HepG2 (cell line): ENCODE measurements around the gene CIAO2B. TPM values are rescaled to one million over a fixed set of nuclear protein-coding genes. Genes with fewer than 3 reads are reported as not detected.

Experiments
- ATAC-seq: fragments of 200-7000 bp; cut with Tn5 transposase; 3 replicates; pipeline ENCODE4 v1.9.1; 2020; ENCODE audit warnings: mild to moderate bottlenecking, moderate library complexity
- BruUV-seq: library from RNA; stranded (reverse); fragments of 400-500 nt; replicated peaks from 2 replicates; lab custom pipeline; 2021; lab: Mats Ljungman, UMichigan
- CTCF ChIA-PET: fragments of 300-600 bp; formaldehyde crosslinking; extraction: SDS; loops from one replicate; lab custom pipeline; 2021; ENCODE audit warnings: low total read pairs, inconsistent platforms, low intra/inter-chr PET ratio; lab: Yijun Ruan, JAX
- POLR2A ChIA-PET: fragments of 350-600 bp; sonication (Branson Sonifier 250); formaldehyde crosslinking; loops from one replicate; lab custom pipeline; 2020; ENCODE audit warnings: antibody characterized with exemption, inconsistent platforms; lab: Yijun Ruan, JAX
- DNase-seq: peaks from one replicate; pipeline ENCODE4 v3.0.0-alpha.2; 2015; ENCODE audit warnings: low spot score
- FAIRE-seq: peaks from 3 replicates; lab custom pipeline; 2011; peaks lifted over from hg19 to GRCh38; lab: Jason Lieb, UNC
- H2AFZ ChIP-seq: one replicate; pipeline ENCODE4 v1.6.1; 2011; ENCODE audit warnings: low read length, inconsistent platforms
- H3K27ac ChIP-seq: fragments of 300-600 bp; 3 replicates; pipeline ENCODE4 v1.8.0; 2011; ENCODE audit warnings: mixed run types, mild to moderate bottlenecking, mixed read lengths, low read length, inconsistent platforms; ENCODE audit not compliant: insufficient read depth; ENCODE audit errors: extremely low read length
- H3K27me3 ChIP-seq, 2 experiments: fragments of 200-600 bp in 1 of 2; 2 replicates in 1 of 2; 3 replicates in 1 of 2; pipeline versions ENCODE4 v1.6.0 to v1.8.0; 2011; ENCODE audit warnings: low read length in 2 of 2, mild to moderate bottlenecking in 2 of 2, moderate library complexity in 2 of 2, inconsistent platforms in 1 of 2; ENCODE audit not compliant: insufficient read depth in 2 of 2, control insufficient read depth in 1 of 2
- H3K36me3 ChIP-seq, 2 experiments: fragments of 200-600 bp in 1 of 2; replicated peaks in 1 of 2; 2 replicates in 1 of 2; 3 replicates in 1 of 2; pipeline versions ENCODE4 v1.5.1 to v1.8.0; 2011; ENCODE audit warnings: low read length in 2 of 2, inconsistent platforms in 1 of 2; ENCODE audit not compliant: insufficient read depth in 2 of 2, control insufficient read depth in 1 of 2
- H3K4me1 ChIP-seq: 2 replicates; pipeline ENCODE4 v1.5.1; 2012; ENCODE audit warnings: low read length, inconsistent platforms; ENCODE audit not compliant: insufficient read depth
- H3K4me2 ChIP-seq: 2 replicates; pipeline ENCODE4 v1.6.0; 2011; ENCODE audit warnings: low read depth, low read length, inconsistent platforms
- H3K4me3 ChIP-seq, 3 experiments: fragments of 200-600 bp in 1 of 3; sonication (generic), shearing (Covaris generic) in 1 of 3; replicated peaks in 1 of 3; 2 replicates each; pipeline ENCODE4 v1.5.1; 2011 to 2016; ENCODE audit warnings: low read length in 3 of 3, inconsistent platforms in 2 of 3, low read depth in 2 of 3, mild to moderate bottlenecking in 2 of 3, control low read depth in 1 of 3, mixed read lengths in 1 of 3; ENCODE audit not compliant: insufficient read depth in 1 of 3
- H3K79me2 ChIP-seq: one replicate; pipeline ENCODE4 v1.6.1; 2011; ENCODE audit warnings: low read length, inconsistent platforms; ENCODE audit not compliant: insufficient read depth
- H3K9ac ChIP-seq: 2 replicates; pipeline ENCODE4 v1.6.0; 2011; ENCODE audit warnings: mild to moderate bottlenecking, low read depth, low read length, inconsistent platforms; ENCODE audit not compliant: insufficient read depth
- H3K9me3 ChIP-seq: 2 replicates; pipeline ENCODE4 v1.5.1; 2012; ENCODE audit warnings: mild to moderate bottlenecking, low read length
- H4K20me1 ChIP-seq: 2 replicates; pipeline ENCODE4 v1.6.0; 2011; ENCODE audit warnings: inconsistent platforms, mild to moderate bottlenecking, low read length, moderate library complexity; ENCODE audit not compliant: insufficient read depth
- BORCS8-MEF2B ChIP-seq: sonication (generic); formaldehyde crosslinking; IDR thresholded peaks from 2 replicates; pipeline ENCODE4 v1.8.0; 2022; ENCODE audit warnings: mild to moderate bottlenecking, missing genetic modification reagents
- FOXC1 ChIP-seq: sonication (generic); formaldehyde crosslinking; IDR thresholded peaks from 2 replicates; pipeline ENCODE4 v1.8.0; 2022; ENCODE audit warnings: mild to moderate bottlenecking, missing genetic modification reagents, borderline replicate concordance
- GABPA ChIP-seq, 2 experiments: IDR thresholded peaks; 2 replicates each; pipeline ENCODE4 v1.6.1; 2011 to 2016; ENCODE audit warnings: low read depth in 2 of 2, low read length in 1 of 2, missing biosample characterization in 1 of 2, missing genetic modification characterization in 1 of 2
- HNRNPL ChIP-seq: fragments of 200-400 bp; formaldehyde crosslinking; IDR thresholded peaks from 2 replicates; pipeline ENCODE4 v1.6.1; 2017; ENCODE audit warnings: mild to moderate bottlenecking, low read depth, low read length
- SALL2 ChIP-seq: sonication (generic); formaldehyde crosslinking; IDR thresholded peaks from 2 replicates; pipeline ENCODE4 v1.8.1; 2023; ENCODE audit warnings: mild to moderate bottlenecking, missing genetic modification reagents, inconsistent platforms
- ZNF879 ChIP-seq: sonication (generic); formaldehyde crosslinking; IDR thresholded peaks from 2 replicates; pipeline ENCODE4 v1.8.1; 2023; ENCODE audit warnings: missing genetic modification reagents
- WGBS: methylation state at CpG from one replicate; pipeline ENCODE4 v1.1.6; 2017; ENCODE audit warnings: low lambda C conversion rate; 5-methylcytosine and 5-hydroxymethylcytosine counted together
- in situ Hi-C: cut with HindIII; loops from 2 replicates; pipeline ENCODE4 v1.10.0; 2017; ENCODE audit warnings: low pct_unique_long_range_greater_than_20kb; ENCODE audit not compliant: extremely low pct_ligation_motif_present
- intact Hi-C: fragments of 100-400 bp; cut with micrococcal nuclease; formaldehyde crosslinking; loops from one replicate; pipeline ENCODE4 v1.10.0; 2022; ENCODE audit not compliant: unreplicated experiment
- polyA plus RNA-seq, 8 experiments: library from polyadenylated mRNA; depleted of rRNA in 3 of 8; stranded (reverse) in 7 of 8; unstranded in 1 of 8; fragments of >200 nt; fragmentation: Illumina TruSeq in 4 of 8; extraction: Trizol in 4 of 8; gene quantifications; 2 replicates each; pipeline versions ENCODE4 v1.2.1 to v1.2.3, GENCODE V29; 2011 to 2016; ENCODE audit warnings: low read depth in 4 of 8, missing spikeins in 1 of 8, mixed read lengths in 1 of 8; ENCODE audit not compliant: insufficient read depth in 1 of 8
- total RNA-seq, 5 experiments: library from RNA; depleted of rRNA; stranded (reverse); fragments of >200 nt; fragmentation: Illumina TruSeq; extraction: Trizol; gene quantifications; 2 replicates each; pipeline ENCODE4 v1.2.3, GENCODE V29; 2016; ENCODE audit warnings: low read depth in 1 of 5
- TF ChIP-seq, protein P1 (sequence below): sonication (generic); formaldehyde crosslinking; IDR thresholded peaks from 2 replicates; pipeline ENCODE4 v1.9.0; 2021; ENCODE audit warnings: mild to moderate bottlenecking, missing genetic modification reagents
- TF ChIP-seq, protein P2 (sequence below): sonication (generic); formaldehyde crosslinking; IDR thresholded peaks from 2 replicates; pipeline ENCODE4 v1.9.0; 2021; ENCODE audit warnings: missing genetic modification reagents, borderline replicate concordance
- TF ChIP-seq, protein P3 (sequence below): sonication (generic); formaldehyde crosslinking; IDR thresholded peaks from 2 replicates; pipeline ENCODE4 v1.8.1; 2023; ENCODE audit warnings: mild to moderate bottlenecking, missing genetic modification reagents

Gene CIAO2B
- total and polyA plus RNA-seq, 2 of the 13 experiments (the other 11 are each of a cell fraction or from before 2014, with no cell fraction given) = 157 to 293 TPM

DNA sequence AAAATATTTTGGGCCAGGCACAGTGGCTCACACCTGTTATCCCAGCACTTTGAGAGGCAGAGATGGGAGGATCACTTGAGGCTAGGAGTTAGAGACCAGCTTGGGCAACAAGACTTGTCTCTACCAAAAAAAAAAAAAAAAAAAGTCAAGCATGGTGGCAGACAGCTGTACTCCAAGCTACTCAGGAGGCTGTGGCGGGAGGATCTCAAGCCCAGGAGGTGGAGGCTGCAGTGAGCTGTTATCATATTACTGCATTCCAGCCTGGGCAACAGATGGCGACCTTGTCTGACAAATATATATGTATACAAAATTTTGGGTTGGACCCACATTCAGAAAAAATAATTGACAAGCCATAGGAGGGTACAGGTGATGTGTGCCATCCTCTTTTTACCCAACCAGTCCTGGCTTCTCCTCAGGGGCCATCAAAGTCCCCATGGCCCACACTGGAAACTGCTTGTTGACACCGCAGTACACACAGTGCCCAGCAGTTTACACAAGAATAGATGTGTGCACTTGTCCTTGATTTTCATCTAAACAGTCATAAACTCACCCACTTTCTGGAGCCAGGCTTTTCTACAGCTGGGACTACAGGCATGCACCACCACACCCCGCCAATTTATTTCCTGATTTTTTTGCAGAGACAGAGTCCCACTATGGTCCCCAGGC lies 2.8 kb upstream of the CIAO2B start (continued):
- TF ChIP-seq, protein P1, sequence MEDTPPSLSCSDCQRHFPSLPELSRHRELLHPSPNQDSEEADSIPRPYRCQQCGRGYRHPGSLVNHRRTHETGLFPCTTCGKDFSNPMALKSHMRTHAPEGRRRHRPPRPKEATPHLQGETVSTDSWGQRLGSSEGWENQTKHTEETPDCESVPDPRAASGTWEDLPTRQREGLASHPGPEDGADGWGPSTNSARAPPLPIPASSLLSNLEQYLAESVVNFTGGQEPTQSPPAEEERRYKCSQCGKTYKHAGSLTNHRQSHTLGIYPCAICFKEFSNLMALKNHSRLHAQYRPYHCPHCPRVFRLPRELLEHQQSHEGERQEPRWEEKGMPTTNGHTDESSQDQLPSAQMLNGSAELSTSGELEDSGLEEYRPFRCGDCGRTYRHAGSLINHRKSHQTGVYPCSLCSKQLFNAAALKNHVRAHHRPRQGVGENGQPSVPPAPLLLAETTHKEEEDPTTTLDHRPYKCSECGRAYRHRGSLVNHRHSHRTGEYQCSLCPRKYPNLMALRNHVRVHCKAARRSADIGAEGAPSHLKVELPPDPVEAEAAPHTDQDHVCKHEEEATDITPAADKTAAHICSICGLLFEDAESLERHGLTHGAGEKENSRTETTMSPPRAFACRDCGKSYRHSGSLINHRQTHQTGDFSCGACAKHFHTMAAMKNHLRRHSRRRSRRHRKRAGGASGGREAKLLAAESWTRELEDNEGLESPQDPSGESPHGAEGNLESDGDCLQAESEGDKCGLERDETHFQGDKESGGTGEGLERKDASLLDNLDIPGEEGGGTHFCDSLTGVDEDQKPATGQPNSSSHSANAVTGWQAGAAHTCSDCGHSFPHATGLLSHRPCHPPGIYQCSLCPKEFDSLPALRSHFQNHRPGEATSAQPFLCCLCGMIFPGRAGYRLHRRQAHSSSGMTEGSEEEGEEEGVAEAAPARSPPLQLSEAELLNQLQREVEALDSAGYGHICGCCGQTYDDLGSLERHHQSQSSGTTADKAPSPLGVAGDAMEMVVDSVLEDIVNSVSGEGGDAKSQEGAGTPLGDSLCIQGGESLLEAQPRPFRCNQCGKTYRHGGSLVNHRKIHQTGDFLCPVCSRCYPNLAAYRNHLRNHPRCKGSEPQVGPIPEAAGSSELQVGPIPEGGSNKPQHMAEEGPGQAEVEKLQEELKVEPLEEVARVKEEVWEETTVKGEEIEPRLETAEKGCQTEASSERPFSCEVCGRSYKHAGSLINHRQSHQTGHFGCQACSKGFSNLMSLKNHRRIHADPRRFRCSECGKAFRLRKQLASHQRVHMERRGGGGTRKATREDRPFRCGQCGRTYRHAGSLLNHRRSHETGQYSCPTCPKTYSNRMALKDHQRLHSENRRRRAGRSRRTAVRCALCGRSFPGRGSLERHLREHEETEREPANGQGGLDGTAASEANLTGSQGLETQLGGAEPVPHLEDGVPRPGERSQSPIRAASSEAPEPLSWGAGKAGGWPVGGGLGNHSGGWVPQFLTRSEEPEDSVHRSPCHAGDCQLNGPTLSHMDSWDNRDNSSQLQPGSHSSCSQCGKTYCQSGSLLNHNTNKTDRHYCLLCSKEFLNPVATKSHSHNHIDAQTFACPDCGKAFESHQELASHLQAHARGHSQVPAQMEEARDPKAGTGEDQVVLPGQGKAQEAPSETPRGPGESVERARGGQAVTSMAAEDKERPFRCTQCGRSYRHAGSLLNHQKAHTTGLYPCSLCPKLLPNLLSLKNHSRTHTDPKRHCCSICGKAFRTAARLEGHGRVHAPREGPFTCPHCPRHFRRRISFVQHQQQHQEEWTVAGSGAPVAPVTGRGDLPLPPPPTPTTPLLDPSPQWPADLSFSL (CRISPR knock-in tag) = no peak
- no peak for TF ChIP-seq ZNF879 (CRISPR knock-in tag)
- TF ChIP-seq SALL2 (CRISPR knock-in tag) = no peak

DNA sequence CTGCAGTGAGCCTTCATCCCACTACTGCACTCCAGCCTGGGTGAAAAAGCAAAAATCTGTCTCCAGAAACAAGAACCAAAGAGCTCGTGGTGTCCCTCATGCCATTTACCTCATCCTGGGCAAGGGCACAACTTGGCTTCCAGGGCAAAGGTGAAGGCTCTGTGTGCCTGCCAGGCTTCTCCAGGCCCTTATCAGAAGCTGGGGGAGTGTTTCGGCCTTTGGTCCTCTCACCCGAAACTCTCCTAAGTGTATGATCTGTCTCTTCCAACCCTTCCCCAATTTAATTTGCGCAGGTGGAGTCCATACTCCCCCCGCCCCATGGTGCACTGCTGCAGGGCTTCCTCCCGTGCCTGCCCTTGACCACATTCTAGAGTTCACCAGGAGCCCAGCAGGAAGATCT lies 2.3 kb upstream of the CIAO2B start:
- H3K79me2 ChIP-seq = peaks cover 33% of the 10 kb centered on the region
- intact Hi-C loops = no loop called here
- DNase-seq = no peak
- 69% methylated on average over 5 of the region's 6 CpGs for WGBS
- H3K27ac ChIP-seq = peak overlapping the region; percentile 81
- peaks cover 24 to 40% of the 10 kb centered on the region in 2 experiments for H3K36me3 ChIP-seq
- peak overlapping the region; percentile 89 for H3K4me2 ChIP-seq
- peak overlapping the region; percentile 81 to 89 (median 88) for H3K4me3 ChIP-seq
- no peaks in the 10 kb centered on the region; the same call in 1 of the 2 replicates for H4K20me1 ChIP-seq
- no peaks in the 10 kb centered on the region; a peak in 1 of 5 replicates for H3K27me3 ChIP-seq
- ChIA-PET POLR2A (interaction anchor here (0.9 to 1.7 kb wide), 4 partner anchors 31 to 384 kb away, joined by 3 to 9 read pairs (median 4); partner anchors contain the start of genes CKLF and PDP2), CTCF (no interaction called here)
- no peaks in the 10 kb centered on the region for H3K9me3 ChIP-seq
- in situ Hi-C loops = loop anchor here (5.0 kb wide), 1 partner anchor 34 kb away; no protein-coding TSS in a partner anchor
- FAIRE-seq = no peak
- no peak overlapping the region for H2AFZ ChIP-seq
- H3K9ac ChIP-seq = peak overlapping the region; percentile 90
- no TSS peak for BruUV-seq
- ATAC-seq = no peak
- peaks cover 53% of the 10 kb centered on the region for H3K4me1 ChIP-seq
- TF ChIP-seq, protein P2, sequence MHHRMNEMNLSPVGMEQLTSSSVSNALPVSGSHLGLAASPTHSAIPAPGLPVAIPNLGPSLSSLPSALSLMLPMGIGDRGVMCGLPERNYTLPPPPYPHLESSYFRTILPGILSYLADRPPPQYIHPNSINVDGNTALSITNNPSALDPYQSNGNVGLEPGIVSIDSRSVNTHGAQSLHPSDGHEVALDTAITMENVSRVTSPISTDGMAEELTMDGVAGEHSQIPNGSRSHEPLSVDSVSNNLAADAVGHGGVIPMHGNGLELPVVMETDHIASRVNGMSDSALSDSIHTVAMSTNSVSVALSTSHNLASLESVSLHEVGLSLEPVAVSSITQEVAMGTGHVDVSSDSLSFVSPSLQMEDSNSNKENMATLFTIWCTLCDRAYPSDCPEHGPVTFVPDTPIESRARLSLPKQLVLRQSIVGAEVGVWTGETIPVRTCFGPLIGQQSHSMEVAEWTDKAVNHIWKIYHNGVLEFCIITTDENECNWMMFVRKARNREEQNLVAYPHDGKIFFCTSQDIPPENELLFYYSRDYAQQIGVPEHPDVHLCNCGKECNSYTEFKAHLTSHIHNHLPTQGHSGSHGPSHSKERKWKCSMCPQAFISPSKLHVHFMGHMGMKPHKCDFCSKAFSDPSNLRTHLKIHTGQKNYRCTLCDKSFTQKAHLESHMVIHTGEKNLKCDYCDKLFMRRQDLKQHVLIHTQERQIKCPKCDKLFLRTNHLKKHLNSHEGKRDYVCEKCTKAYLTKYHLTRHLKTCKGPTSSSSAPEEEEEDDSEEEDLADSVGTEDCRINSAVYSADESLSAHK (CRISPR knock-in tag) = no peak
- TF ChIP-seq GABPA (IDR thresholded peaks at IDR 0.05; ENCODE audit: low read depth, low read length) = no peak
- TF ChIP-seq GABPA (CRISPR knock-in tag; IDR thresholded peaks at IDR 0.05; ENCODE audit: low read depth) = 0 out of 2 replicates have a peak, but pooled peaks have one; percentile 6
- TF ChIP-seq FOXC1 (CRISPR knock-in tag) = no peak
- 0 out of 2 replicates have a peak, but pooled peaks have one; percentile 33 for TF ChIP-seq HNRNPL
- no peak for TF ChIP-seq BORCS8-MEF2B
- TF ChIP-seq, protein P3, sequence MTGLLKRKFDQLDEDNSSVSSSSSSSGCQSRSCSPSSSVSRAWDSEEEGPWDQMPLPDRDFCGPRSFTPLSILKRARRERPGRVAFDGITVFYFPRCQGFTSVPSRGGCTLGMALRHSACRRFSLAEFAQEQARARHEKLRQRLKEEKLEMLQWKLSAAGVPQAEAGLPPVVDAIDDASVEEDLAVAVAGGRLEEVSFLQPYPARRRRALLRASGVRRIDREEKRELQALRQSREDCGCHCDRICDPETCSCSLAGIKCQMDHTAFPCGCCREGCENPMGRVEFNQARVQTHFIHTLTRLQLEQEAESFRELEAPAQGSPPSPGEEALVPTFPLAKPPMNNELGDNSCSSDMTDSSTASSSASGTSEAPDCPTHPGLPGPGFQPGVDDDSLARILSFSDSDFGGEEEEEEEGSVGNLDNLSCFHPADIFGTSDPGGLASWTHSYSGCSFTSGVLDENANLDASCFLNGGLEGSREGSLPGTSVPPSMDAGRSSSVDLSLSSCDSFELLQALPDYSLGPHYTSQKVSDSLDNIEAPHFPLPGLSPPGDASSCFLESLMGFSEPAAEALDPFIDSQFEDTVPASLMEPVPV (CRISPR knock-in tag) = no peak
